ENCODE data around the gene PTPRE.

GRCh38 chr10:128062881-128063563 is 156.1 kb downstream of the PTPRE start:
- TF ChIP-seq POLR2A (IDR thresholded peaks at IDR 0.05; ENCODE audit: low read depth, low read length): no peak
- no peak for TF ChIP-seq TAF1 (IDR thresholded peaks at IDR 0.05; ENCODE audit: low read depth, low read length)
- TF ChIP-seq POLR2AphosphoS5 (IDR thresholded peaks at IDR 0.05; ENCODE audit: low read depth, low read length): no peak
- TF ChIP-seq POU2F2 (IDR thresholded peaks at IDR 0.05; ENCODE audit: low read depth, low read length): no peak
- TF ChIP-seq SPI1 (IDR thresholded peaks at IDR 0.05; ENCODE audit: low read depth, low read length): peak; percentile 96
- no peak for TF ChIP-seq PAX5 (IDR thresholded peaks at IDR 0.05; ENCODE audit: insufficient read depth, low read length, severe bottlenecking)
